GM12865 (cell line): Measurements from ENCODE around the gene SPRR5.

Source experiments
- DNase-seq: peaks from one replicate; pipeline ENCODE4 v3.0.0; 2010; ENCODE audit warnings: low read depth
- H3K4me3 ChIP-seq: 2 replicates; pipeline ENCODE4 v1.5.1; 2011; ENCODE audit warnings: mild to moderate bottlenecking, low read depth, low read length, control low read depth
- CTCF ChIP-seq: IDR thresholded peaks from 2 replicates; pipeline ENCODE4 v1.5.1; 2011; ENCODE audit warnings: low read length, control low read depth, low read depth, inconsistent platforms; ENCODE audit not compliant: insufficient read depth; ENCODE audit errors: missing control alignments

Gene SPRR5

GRCh38 chr1:152907686-152908601 is 39.1 kb upstream of the SPRR5 start, which contains the start of gene IVL:
TSS of gene IVL (plus strand) at chr1:152908546. CDS start at chr1:152909798, 1,252 bp downstream.
- TF ChIP-seq CTCF: no peak
- DNase-seq: peak; percentile 68
- peak within 1 kb of the TSS; percentile 29 for H3K4me3 ChIP-seq

- no peak for DNase-seq
- H3K4me3 ChIP-seq: no peak overlapping the region
- TF ChIP-seq CTCF: no peak
These were observed 37.8 kb upstream of the SPRR5 start for GRCh38 chr1:152909206-152909605.

GRCh38 chr1:152912471-152912870 is 34.5 kb upstream of the SPRR5 start:
- DNase-seq: no peak
- H3K4me3 ChIP-seq: no peak overlapping the region
- no peak for TF ChIP-seq CTCF

GRCh38 chr1:152912900-152913299 is 34.1 kb upstream of the SPRR5 start:
- DNase-seq: no peak
- no peak for TF ChIP-seq CTCF
- no peak overlapping the region for H3K4me3 ChIP-seq

- H3K4me3 ChIP-seq: no peak overlapping the region
- no peak for DNase-seq
- no peak for TF ChIP-seq CTCF
These were observed 29.2 kb upstream of the SPRR5 start for GRCh38 chr1:152917794-152918193.

GRCh38 chr1:152919071-152919470 is 27.9 kb upstream of the SPRR5 start:
- DNase-seq: no peak
- H3K4me3 ChIP-seq: no peak overlapping the region
- no peak for TF ChIP-seq CTCF
